ENCODE measurements around the gene PPIL6. TPM values are rescaled to one million over a fixed set of nuclear protein-coding genes. Genes with fewer than 3 reads are reported as not detected.
A peak's percentile ranks its signal among the peaks of the same experiment; 100 is the strongest.

Gene PPIL6
- polyA plus RNA-seq, 6 donors from 2014 or later, result 1.1 to 3.9 (median 2.4) TPM

GRCh38 chr6:109452181-109452580 lies 11.8 kb upstream of the PPIL6 start:
- Mint-ChIP-seq H3K4me1 (peaks cover 65 to 87% (median 83%) of the 10 kb centered on the region in 3 donors), H3K36me3 (no peaks in the 10 kb centered on the region), H3K9me3 (peaks cover 0 to 3% (median 0%) of the 10 kb centered on the region in 7 donors), H3K4me3 (peak overlapping the region in 7 of 8 donors; percentile 34 to 100 (median 94)), H3K27me3 (no peaks in the 10 kb centered on the region), H3K27ac (peak overlapping the region; percentile 78 to 100 (median 100))
- no peak for DNase-seq
- no peak for ATAC-seq (ENCODE audit: low read depth in 2 of 2)

- Mint-ChIP-seq H3K36me3 (no peaks in the 10 kb centered on the region), H3K27ac (peak overlapping the region; percentile 66 to 100 (median 98))
Observed at GRCh38 chr6:109451376-109451775, 10.9 kb upstream of the PPIL6 start.

GRCh38 chr6:109450801-109451200 lies 10.4 kb upstream of the PPIL6 start:
- H3K27me3 Mint-ChIP-seq, result no peaks in the 10 kb centered on the region
- H3K9me3 Mint-ChIP-seq, result peaks cover 0 to 4% (median 0%) of the 10 kb centered on the region in 7 donors
- H3K27ac Mint-ChIP-seq, result peak overlapping the region in 5 of 6 donors; percentile 5 to 97 (median 92)
- H3K4me1 Mint-ChIP-seq, result peaks cover 64 to 88% (median 84%) of the 10 kb centered on the region in 3 donors
- peaks cover 0 to under 1% of the 10 kb centered on the region in 2 donors for H3K36me3 Mint-ChIP-seq
- H3K4me3 Mint-ChIP-seq, result peak overlapping the region in 7 of 8 donors; percentile 29 to 76 (median 49)
- DNase-seq, result no peak
- ATAC-seq (ENCODE audit: low read depth in 2 of 2), result no peak

More at GRCh38 chr6:109451376-109451775, 10.9 kb upstream of the PPIL6 start:
- Mint-ChIP-seq H3K9me3 (peaks cover 0 to 4% (median 0%) of the 10 kb centered on the region in 7 donors), H3K4me1 (peaks cover 64 to 85% (median 83%) of the 10 kb centered on the region in 3 donors), H3K4me3 (peak overlapping the region in 5 of 8 donors; percentile 12 to 95 (median 65)), H3K27me3 (no peaks in the 10 kb centered on the region)
- DNase-seq (no peak), ATAC-seq (ENCODE audit: low read depth in 2 of 2) (no peak)

GRCh38 chr6:109449795-109450673 lies 9.6 kb upstream of the PPIL6 start:
- Mint-ChIP-seq H3K36me3 (peaks cover 0 to 8% of the 10 kb centered on the region in 2 donors), H3K4me3 (peak overlapping the region; percentile 67 to 88 (median 72)), H3K27ac (peak overlapping the region; percentile 84 to 97 (median 95)), H3K9me3 (peaks cover 0 to 2% (median 0%) of the 10 kb centered on the region in 7 donors), H3K4me1 (peaks cover 67 to 92% (median 90%) of the 10 kb centered on the region in 3 donors), H3K27me3 (no peaks in the 10 kb centered on the region)
- ATAC-seq (ENCODE audit: low read depth in 2 of 2) (peak; percentile 20 to 21), DNase-seq (peak; percentile 71)

GRCh38 chr6:109449064-109449794 lies 8.8 kb upstream of the PPIL6 start:
- H3K27ac Mint-ChIP-seq, result peak overlapping the region; percentile 92 to 98 (median 96)
- DNase-seq (no peak), ATAC-seq (ENCODE audit: low read depth in 2 of 2) (peak in 1 of 2 donors; percentile 0)
- peaks cover 60 to 90% (median 89%) of the 10 kb centered on the region in 3 donors for H3K4me1 Mint-ChIP-seq
- H3K9me3 Mint-ChIP-seq, result peaks cover 0 to 2% (median 0%) of the 10 kb centered on the region in 7 donors
- no peaks in the 10 kb centered on the region for H3K27me3 Mint-ChIP-seq
- peaks cover 0 to 8% of the 10 kb centered on the region in 2 donors for H3K36me3 Mint-ChIP-seq
- H3K4me3 Mint-ChIP-seq, result peak overlapping the region; percentile 67 to 88 (median 71)

- peaks cover 0 to 8% of the 10 kb centered on the region in 2 donors for H3K36me3 Mint-ChIP-seq
Observed at GRCh38 chr6:109448615-109449014, 8.2 kb upstream of the PPIL6 start.

GRCh38 chr6:109447878-109448555 lies 7.6 kb upstream of the PPIL6 start:
- DNase-seq, result no peak
- Mint-ChIP-seq H3K4me1 (peaks cover 60 to 88% (median 83%) of the 10 kb centered on the region in 3 donors), H3K9me3 (peaks cover 0 to 2% (median 0%) of the 10 kb centered on the region in 7 donors), H3K4me3 (peak overlapping the region in 6 of 8 donors; percentile 1 to 78 (median 50)), H3K27me3 (no peaks in the 10 kb centered on the region), H3K36me3 (peaks cover 0 to 8% of the 10 kb centered on the region in 2 donors), H3K27ac (peak overlapping the region; percentile 89 to 98 (median 94))
- peak; percentile 18 to 22 for ATAC-seq (ENCODE audit: low read depth in 2 of 2)

More at GRCh38 chr6:109448615-109449014, 8.2 kb upstream of the PPIL6 start:
- Mint-ChIP-seq H3K27me3 (no peaks in the 10 kb centered on the region), H3K9me3 (peaks cover 0 to 2% (median 0%) of the 10 kb centered on the region in 7 donors), H3K27ac (peak overlapping the region; percentile 89 to 98 (median 94)), H3K4me3 (peak overlapping the region in 6 of 8 donors; percentile 29 to 78 (median 71)), H3K4me1 (peaks cover 56 to 88% (median 83%) of the 10 kb centered on the region in 3 donors)
- no peak for ATAC-seq (ENCODE audit: low read depth in 2 of 2)
- DNase-seq, result no peak

GRCh38 chr6:109447087-109447486 lies 6.7 kb upstream of the PPIL6 start:
- peak overlapping the region; percentile 61 to 98 (median 93) for H3K27ac Mint-ChIP-seq
- peaks cover 0 to 8% of the 10 kb centered on the region in 2 donors for H3K36me3 Mint-ChIP-seq
- no peak for ATAC-seq (ENCODE audit: low read depth in 2 of 2)
- H3K9me3 Mint-ChIP-seq, result peaks cover 0 to 2% (median 0%) of the 10 kb centered on the region in 7 donors
- DNase-seq, result no peak
- peaks cover 63 to 88% (median 83%) of the 10 kb centered on the region in 3 donors for H3K4me1 Mint-ChIP-seq
- peak overlapping the region in 1 of 8 donors; percentile 9 for H3K4me3 Mint-ChIP-seq
- H3K27me3 Mint-ChIP-seq, result no peaks in the 10 kb centered on the region

GRCh38 chr6:109446541-109446940 lies 6.1 kb upstream of the PPIL6 start:
- peak overlapping the region; percentile 61 to 95 (median 92) for H3K27ac Mint-ChIP-seq
- ATAC-seq (ENCODE audit: low read depth in 2 of 2), result no peak
- peaks cover 63 to 88% (median 83%) of the 10 kb centered on the region in 3 donors for H3K4me1 Mint-ChIP-seq
- H3K27me3 Mint-ChIP-seq, result no peaks in the 10 kb centered on the region
- DNase-seq, result no peak
- peaks cover 0 to 8% of the 10 kb centered on the region in 2 donors for H3K36me3 Mint-ChIP-seq
- peak overlapping the region in 3 of 8 donors; percentile 9 to 81 (median 11) for H3K4me3 Mint-ChIP-seq
- peaks cover 0 to 2% (median 0%) of the 10 kb centered on the region in 7 donors for H3K9me3 Mint-ChIP-seq

GRCh38 chr6:109446072-109446471 lies 5.6 kb upstream of the PPIL6 start:
- DNase-seq, result no peak
- Mint-ChIP-seq H3K4me3 (peak overlapping the region in 2 of 8 donors; percentile 9 to 81), H3K27ac (peak overlapping the region; percentile 53 to 95 (median 76)), H3K4me1 (peaks cover 67 to 90% (median 86%) of the 10 kb centered on the region in 3 donors), H3K36me3 (peaks cover 0 to 8% of the 10 kb centered on the region in 2 donors), H3K27me3 (no peaks in the 10 kb centered on the region), H3K9me3 (peaks cover 0 to 2% (median 0%) of the 10 kb centered on the region in 7 donors)
- no peak for ATAC-seq (ENCODE audit: low read depth in 2 of 2)

- Mint-ChIP-seq H3K9me3 (peaks cover 0 to 2% (median 0%) of the 10 kb centered on the region in 7 donors), H3K27ac (peak overlapping the region; percentile 78 to 95 (median 87)), H3K27me3 (no peaks in the 10 kb centered on the region), H3K36me3 (peaks cover 0 to 8% of the 10 kb centered on the region in 2 donors), H3K4me3 (peak overlapping the region in 2 of 8 donors; percentile 22 to 81), H3K4me1 (peaks cover 63 to 84% (median 81%) of the 10 kb centered on the region in 3 donors)
- ATAC-seq (ENCODE audit: low read depth in 2 of 2) (no peak), DNase-seq (no peak)
Observed at GRCh38 chr6:109445382-109445781, 5.0 kb upstream of the PPIL6 start.

GRCh38 chr6:109443425-109443950 lies 3.1 kb upstream of the PPIL6 start:
- H3K4me1 Mint-ChIP-seq, result peaks cover 52 to 73% (median 63%) of the 10 kb centered on the region in 3 donors
- peaks cover 0 to 8% of the 10 kb centered on the region in 2 donors for H3K36me3 Mint-ChIP-seq
- no peak for DNase-seq
- ATAC-seq (ENCODE audit: low read depth in 2 of 2), result no peak
- H3K4me3 Mint-ChIP-seq, result peak overlapping the region in 3 of 8 donors; percentile 53 to 95 (median 67)
- peak overlapping the region; percentile 56 to 99 (median 83) for H3K27ac Mint-ChIP-seq
- peaks cover 0 to 2% (median 0%) of the 10 kb centered on the region in 7 donors for H3K9me3 Mint-ChIP-seq
- H3K27me3 Mint-ChIP-seq, result no peaks in the 10 kb centered on the region
